IMR-90 (cell line): Measurements from ENCODE around the gene DSTYK. TPM values are rescaled to one million over a fixed set of nuclear protein-coding genes. Genes with fewer than 3 reads are reported as not detected.

Experiments used
- ATAC-seq: fragments of 200-7000 bp; cut with Tn5 transposase; 2 replicates; pipeline ENCODE4 v1.9.1; 2020; ENCODE audit warnings: low read depth, mild to moderate bottlenecking, moderate library complexity
- BruUV-seq: library from RNA; stranded (reverse); fragments of 400-500 nt; replicated peaks from 2 replicates; lab custom pipeline; 2021; lab: Mats Ljungman, UMichigan
- CTCF ChIA-PET: fragments of 300-600 bp; formaldehyde crosslinking; extraction: SDS; loops from one replicate; lab custom pipeline; 2021; ENCODE audit warnings: antibody characterized with exemption; lab: Yijun Ruan, JAX
- POLR2A ChIA-PET: fragments of 300-600 bp; sonication (Branson Sonifier 250); formaldehyde crosslinking; loops from one replicate; lab custom pipeline; 2022; ENCODE audit warnings: antibody characterized with exemption; ENCODE audit not compliant: unreplicated experiment; lab: Charles Lee
- DNase-seq: peaks from one replicate; pipeline ENCODE4 v3.0.0; 2013
- H2AFZ ChIP-seq: replicated peaks from 2 replicates; pipeline ENCODE3; 2013; ENCODE audit warnings: low read length, mild to moderate bottlenecking; ENCODE audit not compliant: poor library complexity
- H2AK5ac ChIP-seq: 2 replicates; pipeline ENCODE4 v1.6.1; 2013; ENCODE audit warnings: low read depth, low read length, inconsistent platforms
- H2AK9ac ChIP-seq: replicated peaks from 2 replicates; pipeline ENCODE3; 2013; ENCODE audit warnings: mild to moderate bottlenecking, low read depth, low read length, moderate library complexity; ENCODE audit not compliant: poor library complexity
- H2BK120ac ChIP-seq: 2 replicates; pipeline ENCODE4 v1.6.1; 2013; ENCODE audit warnings: low read depth, low read length, inconsistent platforms
- H2BK15ac ChIP-seq: 3 replicates; pipeline ENCODE4 v1.6.1; 2013; ENCODE audit warnings: low read depth, low read length, inconsistent platforms
- H2BK20ac ChIP-seq: 2 replicates; pipeline ENCODE4 v1.6.1; 2013; ENCODE audit warnings: low read depth, mild to moderate bottlenecking, inconsistent platforms, low read length, moderate library complexity
- H2BK5ac ChIP-seq: 2 replicates; pipeline ENCODE4 v1.6.1; 2013; ENCODE audit warnings: mild to moderate bottlenecking, low read depth, low read length, inconsistent platforms; ENCODE audit not compliant: poor library complexity, severe bottlenecking
- H3K14ac ChIP-seq: replicated peaks from 2 replicates; pipeline ENCODE4 v1.6.1; 2013; ENCODE audit warnings: low read depth, low read length, inconsistent platforms
- H3K18ac ChIP-seq: 2 replicates; pipeline ENCODE4 v1.6.1; 2013; ENCODE audit warnings: low read depth, low read length, control low read depth
- H3K23ac ChIP-seq: 2 replicates; pipeline ENCODE4 v1.6.1; 2013; ENCODE audit warnings: low read depth, low read length, inconsistent platforms
- H3K27ac ChIP-seq: 2 replicates; pipeline ENCODE4 v1.5.1; 2013; ENCODE audit warnings: mild to moderate bottlenecking, control low read depth, low read length; ENCODE audit not compliant: insufficient read depth
- H3K27me3 ChIP-seq: 2 replicates; pipeline ENCODE4 v1.6.1; 2013; ENCODE audit warnings: low read length; ENCODE audit not compliant: control insufficient read depth, insufficient read depth
- H3K36me3 ChIP-seq: 2 replicates; pipeline ENCODE4 v1.6.1; 2013; ENCODE audit warnings: low read length, mixed read lengths; ENCODE audit not compliant: control insufficient read depth, insufficient read depth
- H3K4ac ChIP-seq: 2 replicates; pipeline ENCODE4 v1.6.1; 2013; ENCODE audit warnings: low read depth, low read length, inconsistent platforms
- H3K4me1 ChIP-seq: 2 replicates; pipeline ENCODE4 v1.6.1; 2013; ENCODE audit warnings: low read length, mixed read lengths; ENCODE audit not compliant: control insufficient read depth, insufficient read depth
- H3K4me2 ChIP-seq: 2 replicates; pipeline ENCODE4 v1.6.1; 2013; ENCODE audit warnings: low read depth, mild to moderate bottlenecking, control low read depth, low read length, moderate library complexity
- H3K4me3 ChIP-seq: 2 replicates; pipeline ENCODE4 v1.5.1; 2013; ENCODE audit warnings: low read depth, mild to moderate bottlenecking, control low read depth, low read length, moderate library complexity; ENCODE audit not compliant: insufficient read depth
- H3K56ac ChIP-seq: 2 replicates; pipeline ENCODE4 v1.6.1; 2013; ENCODE audit warnings: low read length, inconsistent platforms; ENCODE audit not compliant: insufficient read depth; ENCODE audit errors: extremely low read depth
- H3K79me1 ChIP-seq, 2 experiments: 2 replicates each; pipeline ENCODE4 v1.6.1; 2013; ENCODE audit warnings: low read length in 2 of 2, inconsistent platforms in 1 of 2, low read depth in 1 of 2
- H3K9ac ChIP-seq: 2 replicates; pipeline ENCODE4 v1.6.1; 2013; ENCODE audit warnings: low read depth, low read length, control low read depth
- H3K9me1 ChIP-seq: 2 replicates; pipeline ENCODE4 v1.6.1; 2013; ENCODE audit warnings: low read length, inconsistent platforms; ENCODE audit not compliant: insufficient read depth
- H3K9me3 ChIP-seq: 2 replicates; pipeline ENCODE4 v1.6.1; 2013; ENCODE audit warnings: low read length; ENCODE audit not compliant: control insufficient read depth, insufficient read depth
- H4K20me1 ChIP-seq: 2 replicates; pipeline ENCODE4 v1.6.1; 2013; ENCODE audit warnings: low read length, inconsistent platforms; ENCODE audit not compliant: insufficient read depth
- H4K5ac ChIP-seq: 2 replicates; pipeline ENCODE4 v1.6.1; 2013; ENCODE audit warnings: mild to moderate bottlenecking, low read depth, low read length, control low read depth
- H4K8ac ChIP-seq, 2 experiments: 2 replicates each; pipeline ENCODE4 v1.6.1; 2013; ENCODE audit warnings: low read depth in 2 of 2, low read length in 2 of 2, control low read depth in 1 of 2, inconsistent platforms in 1 of 2
- H4K91ac ChIP-seq: 2 replicates; pipeline ENCODE4 v1.6.1; 2013; ENCODE audit warnings: low read depth, low read length, inconsistent platforms; ENCODE audit not compliant: insufficient read depth
- MAZ ChIP-seq: IDR thresholded peaks from 2 replicates; pipeline ENCODE4 v1.6.1; 2012; ENCODE audit warnings: low read depth, mild to moderate bottlenecking, low read length, improper control_type of control experiment, moderate library complexity, borderline replicate concordance
- RAD21 ChIP-seq: IDR thresholded peaks from 2 replicates; pipeline ENCODE4 v1.6.1; 2012; ENCODE audit warnings: low read length, improper control_type of control experiment
- SMC3 ChIP-seq: fragments of 150-350 bp; IDR thresholded peaks from 2 replicates; pipeline ENCODE4 v1.6.1; 2016; ENCODE audit warnings: low read depth, mild to moderate bottlenecking, antibody characterized with exemption, low read length, moderate library complexity
- WGBS, 2 experiments: methylation state at CpG; one replicate each; pipeline versions ENCODE4 v1.1.5 to v1.1.7; 2013; ENCODE audit warnings: missing lambda C conversion rate in 2 of 2; ENCODE audit not compliant: insufficient read length in 1 of 2; ENCODE audit errors: extremely low coverage in 2 of 2; 5-methylcytosine and 5-hydroxymethylcytosine counted together
- dilution Hi-C: fragments of 300-500 bp; cut with HindIII; formaldehyde crosslinking; loops from one replicate; pipeline ENCODE4 v1.14.3; 2018; ENCODE audit warnings: low sequenced_read_pairs; ENCODE audit not compliant: unreplicated experiment
- in situ Hi-C: fragments of 300-500 bp; cut with MboI; formaldehyde crosslinking; loops from 3 replicates; pipeline ENCODE4 v1.14.3; 2019; ENCODE audit warnings: low sequenced_read_pairs, inconsistent platforms, mixed read lengths
- intact Hi-C: fragments of 100-400 bp; cut with micrococcal nuclease; formaldehyde crosslinking; loops from 2 replicates; pipeline ENCODE4 v1.10.0; 2022
- polyA plus RNA-seq, 3 experiments: library from polyadenylated mRNA; depleted of rRNA; stranded (reverse); fragments of >200 nt; gene quantifications; 2 replicates each; pipeline ENCODE4 v1.2.3, GENCODE V29; 2012; ENCODE audit warnings: low replicate concordance in 1 of 3
- total RNA-seq: library from RNA; depleted of rRNA; stranded (reverse); fragments of >200 nt; gene quantifications from 2 replicates; pipeline ENCODE4 v1.2.3, GENCODE V29; 2012
- TF ChIP-seq, protein P1 (sequence below): fragments of 150-350 bp; IDR thresholded peaks from 2 replicates; pipeline ENCODE4 v1.6.1; 2016; ENCODE audit warnings: low read depth, mild to moderate bottlenecking, low read length, moderate library complexity, borderline replicate concordance
- TF ChIP-seq, protein P2 (sequence below): conservative IDR thresholded peaks from 2 replicates; pipeline ENCODE4 v1.5.1; 2012; ENCODE audit warnings: mild to moderate bottlenecking, low read depth, low read length, improper control_type of control experiment

The DSTYK gene
- total and polyA plus RNA-seq, 2 of the 4 experiments (the other 2 are of a cell fraction), result 8.0 to 18.3 TPM

DNA sequence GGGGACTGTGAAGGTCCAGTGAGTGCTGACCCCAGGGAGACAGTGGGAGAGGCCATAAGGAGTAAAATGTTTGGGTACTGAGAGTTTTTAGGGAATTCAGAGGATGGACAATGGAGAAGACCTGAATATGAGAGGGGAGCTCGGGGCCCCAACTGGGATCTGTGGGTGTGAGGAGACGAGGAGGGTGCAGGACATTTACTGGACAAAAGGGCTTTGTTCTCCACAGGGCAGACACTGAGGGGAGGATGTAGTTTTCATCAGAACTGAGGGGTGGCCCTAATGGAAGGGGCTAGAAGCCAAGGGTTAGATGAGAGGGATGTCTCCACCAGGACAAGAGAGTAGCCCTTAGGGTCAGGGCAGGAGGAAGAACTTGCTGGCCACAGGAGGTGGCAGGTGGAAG is 46.2 kb upstream of the DSTYK start:
- WGBS, 2 experiments, result 100% methylated on average over 2 of the region's 2 CpGs; no CpG with 5 or more reads in 1 of the 2 experiments
- no peak overlapping the region for H3K4me2 ChIP-seq
- no peak overlapping the region for H4K8ac ChIP-seq
- no peak overlapping the region for H3K23ac ChIP-seq
- H4K91ac ChIP-seq, result no peak overlapping the region
- H2BK15ac ChIP-seq, result no peak overlapping the region
- TF ChIP-seq MAZ (no peak), SMC3 (no peak), RAD21 (no peak)
- TF ChIP-seq, protein P1, sequence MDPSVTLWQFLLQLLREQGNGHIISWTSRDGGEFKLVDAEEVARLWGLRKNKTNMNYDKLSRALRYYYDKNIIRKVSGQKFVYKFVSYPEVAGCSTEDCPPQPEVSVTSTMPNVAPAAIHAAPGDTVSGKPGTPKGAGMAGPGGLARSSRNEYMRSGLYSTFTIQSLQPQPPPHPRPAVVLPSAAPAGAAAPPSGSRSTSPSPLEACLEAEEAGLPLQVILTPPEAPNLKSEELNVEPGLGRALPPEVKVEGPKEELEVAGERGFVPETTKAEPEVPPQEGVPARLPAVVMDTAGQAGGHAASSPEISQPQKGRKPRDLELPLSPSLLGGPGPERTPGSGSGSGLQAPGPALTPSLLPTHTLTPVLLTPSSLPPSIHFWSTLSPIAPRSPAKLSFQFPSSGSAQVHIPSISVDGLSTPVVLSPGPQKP, result no peak
- TF ChIP-seq, protein P2, sequence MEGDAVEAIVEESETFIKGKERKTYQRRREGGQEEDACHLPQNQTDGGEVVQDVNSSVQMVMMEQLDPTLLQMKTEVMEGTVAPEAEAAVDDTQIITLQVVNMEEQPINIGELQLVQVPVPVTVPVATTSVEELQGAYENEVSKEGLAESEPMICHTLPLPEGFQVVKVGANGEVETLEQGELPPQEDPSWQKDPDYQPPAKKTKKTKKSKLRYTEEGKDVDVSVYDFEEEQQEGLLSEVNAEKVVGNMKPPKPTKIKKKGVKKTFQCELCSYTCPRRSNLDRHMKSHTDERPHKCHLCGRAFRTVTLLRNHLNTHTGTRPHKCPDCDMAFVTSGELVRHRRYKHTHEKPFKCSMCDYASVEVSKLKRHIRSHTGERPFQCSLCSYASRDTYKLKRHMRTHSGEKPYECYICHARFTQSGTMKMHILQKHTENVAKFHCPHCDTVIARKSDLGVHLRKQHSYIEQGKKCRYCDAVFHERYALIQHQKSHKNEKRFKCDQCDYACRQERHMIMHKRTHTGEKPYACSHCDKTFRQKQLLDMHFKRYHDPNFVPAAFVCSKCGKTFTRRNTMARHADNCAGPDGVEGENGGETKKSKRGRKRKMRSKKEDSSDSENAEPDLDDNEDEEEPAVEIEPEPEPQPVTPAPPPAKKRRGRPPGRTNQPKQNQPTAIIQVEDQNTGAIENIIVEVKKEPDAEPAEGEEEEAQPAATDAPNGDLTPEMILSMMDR, result no peak
- ChIA-PET CTCF (interaction anchor here (0.6 kb wide), 1 partner anchor 49 kb away, joined by 3 read pairs; no protein-coding TSS in a partner anchor), POLR2A (no interaction called here)
- H3K4ac ChIP-seq, result no peak overlapping the region
- H2AFZ ChIP-seq, result no peak overlapping the region
- H3K9me1 ChIP-seq, result peaks cover 24% of the 10 kb centered on the region
- H3K4me1 ChIP-seq, result peaks cover 22% of the 10 kb centered on the region
- H3K56ac ChIP-seq, result no peak overlapping the region
- dilution Hi-C loops, result no loop called here
- DNase-seq (no peak), ATAC-seq (no peak)
- H3K4me3 ChIP-seq, result no peak overlapping the region
- H3K9ac ChIP-seq, result no peak overlapping the region
- intact Hi-C loops, result loop anchor here (2.0 kb wide), 3 partner anchors 29 to 451 kb away; partner anchors contain the start of gene RBBP5
- H4K5ac ChIP-seq, result no peak overlapping the region
- H2BK20ac ChIP-seq, result no peak overlapping the region
- no peak overlapping the region for H3K18ac ChIP-seq
- no peak overlapping the region for H2BK120ac ChIP-seq
- no TSS peak for BruUV-seq
- no peak overlapping the region for H3K14ac ChIP-seq
- H2BK5ac ChIP-seq, result no peak overlapping the region
- H2AK5ac ChIP-seq, result peak overlapping the region; percentile 43
- H4K20me1 ChIP-seq, result no peaks in the 10 kb centered on the region
- H2AK9ac ChIP-seq, result peak overlapping the region; percentile 67
- H3K79me1 ChIP-seq, result peaks cover 0 to 16% of the 10 kb centered on the region in 2 experiments; a peak in 2 of 4 replicates
- no peaks in the 10 kb centered on the region for H3K36me3 ChIP-seq
- no peak overlapping the region for H3K27ac ChIP-seq
- in situ Hi-C loops, result loop anchor here (5.0 to 25.0 kb wide), 2 partner anchors 280 to 445 kb away; no protein-coding TSS in a partner anchor
- H3K27me3 ChIP-seq, result no peaks in the 10 kb centered on the region
- no peaks in the 10 kb centered on the region for H3K9me3 ChIP-seq
